ENCODE results near the gene TYW5.
A peak's percentile ranks its signal among the peaks of the same experiment; 100 is the strongest.

DNA sequence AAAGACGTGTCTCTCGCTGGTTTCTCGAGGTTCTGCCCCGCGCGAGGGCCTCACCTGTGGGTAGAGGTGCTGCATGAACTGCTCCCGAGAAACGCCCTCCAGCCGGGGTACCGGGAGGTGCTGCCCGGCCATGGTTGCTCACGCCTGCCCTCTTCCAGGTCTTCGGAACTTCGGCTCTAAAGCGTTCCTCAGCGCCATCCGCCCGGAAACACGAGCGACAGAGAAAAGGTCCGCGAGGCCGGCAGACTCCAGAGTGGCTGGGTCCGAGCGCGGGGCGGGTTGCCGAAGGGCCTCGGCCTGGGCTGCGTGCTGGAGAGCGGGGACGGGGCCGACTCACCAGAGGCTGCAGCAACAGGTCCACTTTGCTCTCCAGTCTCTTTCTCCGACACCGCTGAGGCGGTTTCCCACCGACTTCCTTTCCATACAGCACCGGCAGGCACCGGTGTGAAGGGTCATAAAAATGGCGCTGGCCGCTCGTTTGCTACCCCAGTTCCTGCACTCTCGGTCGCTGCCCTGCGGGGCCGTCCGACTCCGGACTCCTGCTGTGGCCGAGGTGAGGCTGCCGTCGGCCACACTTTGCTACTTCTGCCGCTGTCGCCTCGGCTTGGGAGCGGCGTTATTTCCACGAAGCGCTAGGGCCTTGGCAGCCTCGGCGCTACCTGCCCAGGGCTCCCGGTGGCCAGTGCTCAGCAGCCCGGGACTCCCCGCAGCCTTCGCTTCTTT, at the start of gene TYW5, which contains the start of gene MAIP1:
- TF ChIP-seq POLR2A (IDR thresholded peaks at IDR 0.05; ENCODE audit: low read depth, low read length): peak; percentile 90
- peak; percentile 92 for TF ChIP-seq POLR2AphosphoS5 (IDR thresholded peaks at IDR 0.05; ENCODE audit: low read depth, low read length)
- no peak for TF ChIP-seq SPI1 (IDR thresholded peaks at IDR 0.05; ENCODE audit: low read depth, low read length)
